SK-N-SH (cell line): Measurements from ENCODE around the gene SIT1. TPM values are rescaled to one million over a fixed set of nuclear protein-coding genes. Genes with fewer than 3 reads are reported as not detected.

Experiments
- CTCF ChIA-PET: fragments of 300-600, 350-600 bp; formaldehyde crosslinking; extraction: SDS; loops from one replicate; lab custom pipeline; 2021; lab: Yijun Ruan, JAX
- POLR2A ChIA-PET: fragments of 350-600 bp; sonication (Branson Sonifier 250); formaldehyde crosslinking; extraction: SDS; loops from one replicate; lab custom pipeline; 2020; ENCODE audit warnings: antibody characterized with exemption, inconsistent platforms; lab: Yijun Ruan, JAX
- DNase-seq: peaks from one replicate; pipeline ENCODE4 v3.0.0; 2012
- H2AFZ ChIP-seq: fragments of 200-600 bp; sonication (generic); 2 replicates; pipeline ENCODE4 v1.8.1; 2016; ENCODE audit warnings: antibody characterized with exemption, mild to moderate bottlenecking, low read depth
- H3F3A ChIP-seq: fragments of 200-600 bp; sonication (generic); replicated peaks from 2 replicates; pipeline ENCODE3; 2016; ENCODE audit warnings: antibody characterized with exemption, mild to moderate bottlenecking; ENCODE audit not compliant: insufficient read depth
- H3K27ac ChIP-seq, 2 experiments: fragments of 200-500 bp in 1 of 2; fragments of 200-600 bp in 1 of 2; sonication (Bioruptor generic) in 1 of 2; sonication (generic), shearing (Covaris generic) in 1 of 2; 2 replicates each; pipeline versions ENCODE4 v1.5.1 to v1.6.1; 2014 to 2016; ENCODE audit warnings: low read depth in 2 of 2, inconsistent platforms in 1 of 2, low read length in 1 of 2, mild to moderate bottlenecking in 1 of 2, mixed read lengths in 1 of 2
- H3K27me3 ChIP-seq: fragments of 200-600 bp; sonication (generic), shearing (Covaris generic); 2 replicates; pipeline ENCODE4 v1.6.1; 2016; ENCODE audit warnings: mixed run types; ENCODE audit not compliant: insufficient read depth
- H3K36me3 ChIP-seq, 2 experiments: fragments of 200-500 bp in 1 of 2; fragments of 200-600 bp in 1 of 2; sonication (Bioruptor generic) in 1 of 2; sonication (generic) in 1 of 2; replicated peaks in 1 of 2; 2 replicates each; pipeline versions ENCODE3 to v1.5.1; 2014 to 2016; ENCODE audit warnings: low read length in 1 of 2, mild to moderate bottlenecking in 1 of 2; ENCODE audit not compliant: insufficient read depth in 2 of 2, control insufficient read depth in 1 of 2
- H3K4me1 ChIP-seq, 2 experiments: fragments of 200-500 bp in 1 of 2; fragments of 200-600 bp in 1 of 2; sonication (Bioruptor generic) in 1 of 2; sonication (generic), shearing (Covaris generic) in 1 of 2; 2 replicates each; pipeline versions ENCODE4 v1.5.1 to v1.6.1; 2014 to 2016; ENCODE audit warnings: low read depth in 1 of 2, low read length in 1 of 2, mixed run types in 1 of 2; ENCODE audit not compliant: insufficient read depth in 2 of 2, control insufficient read depth in 1 of 2
- H3K4me2 ChIP-seq: fragments of 200-600 bp; sonication (generic), shearing (Covaris generic); 2 replicates; pipeline ENCODE4 v1.6.1; 2017; ENCODE audit warnings: mixed run types
- H3K4me3 ChIP-seq, 2 experiments: fragments of 200-500 bp in 1 of 2; fragments of 200-600 bp in 1 of 2; sonication (Bioruptor generic) in 1 of 2; sonication (generic), shearing (Covaris generic) in 1 of 2; 2 replicates each; pipeline versions ENCODE4 v1.5.1 to v1.8.1; 2014 to 2016; ENCODE audit warnings: low read depth in 2 of 2, inconsistent platforms in 1 of 2, low read length in 1 of 2, mild to moderate bottlenecking in 1 of 2, mixed read lengths in 1 of 2, moderate library complexity in 1 of 2
- H3K79me2 ChIP-seq: fragments of 200-600 bp; sonication (generic); 2 replicates; pipeline ENCODE4 v1.8.1; 2017; ENCODE audit warnings: mild to moderate bottlenecking; ENCODE audit not compliant: insufficient read depth
- H3K9ac ChIP-seq: fragments of 200-600 bp; sonication (generic); 2 replicates; pipeline ENCODE4 v1.6.1; 2017; ENCODE audit warnings: mixed run types
- H3K9me2 ChIP-seq: fragments of 200-600 bp; sonication (generic); 2 replicates; pipeline ENCODE4 v1.6.1; 2017; ENCODE audit warnings: mixed run types
- H3K9me3 ChIP-seq: fragments of 200-600 bp; sonication (generic); 2 replicates; pipeline ENCODE4 v1.6.1; 2017; ENCODE audit warnings: mixed run types, mild to moderate bottlenecking, moderate library complexity
- H4K20me1 ChIP-seq: fragments of 200-600 bp; sonication (generic); 2 replicates; pipeline ENCODE4 v1.6.1; 2017; ENCODE audit warnings: mild to moderate bottlenecking, mixed run types; ENCODE audit not compliant: insufficient read depth
- CHD2 ChIP-seq: fragments of 150-350 bp; IDR thresholded peaks from 2 replicates; pipeline ENCODE4 v1.6.1; 2018; ENCODE audit warnings: low read length; ENCODE audit not compliant: partially characterized antibody
- ELF1 ChIP-seq: IDR thresholded peaks from 2 replicates; pipeline ENCODE4 v1.4.0; 2012
- EP300 ChIP-seq, 2 experiments: IDR thresholded peaks; 2 replicates each; pipeline versions ENCODE4 v1.4.0 to v1.6.1; 2012; ENCODE audit warnings: borderline replicate concordance in 1 of 2, low read depth in 1 of 2, low read length in 1 of 2
- JUND ChIP-seq: IDR thresholded peaks from 2 replicates; pipeline ENCODE4 v1.4.0; 2012
- MEF2A ChIP-seq: IDR thresholded peaks from 2 replicates; pipeline ENCODE4 v1.4.0; 2012; ENCODE audit warnings: low read depth, borderline replicate concordance
- NRF1 ChIP-seq: IDR thresholded peaks from 2 replicates; pipeline ENCODE4 v1.6.1; 2012; ENCODE audit warnings: low read depth, mild to moderate bottlenecking, low read length
- POLR2AphosphoS5 ChIP-seq: IDR thresholded peaks from 2 replicates; pipeline ENCODE4 v1.6.1; 2012; ENCODE audit warnings: low read depth, low read length
- TAF1 ChIP-seq: IDR thresholded peaks from 2 replicates; pipeline ENCODE4 v1.6.1; 2012; ENCODE audit warnings: low read depth, mild to moderate bottlenecking, low read length, moderate library complexity, borderline replicate concordance
- TCF12 ChIP-seq: IDR thresholded peaks from 2 replicates; pipeline ENCODE4 v1.4.0; 2012
- YY1 ChIP-seq: IDR thresholded peaks from 2 replicates; pipeline ENCODE4 v1.4.0; 2012; ENCODE audit warnings: low read depth, mild to moderate bottlenecking
- WGBS: methylation state at CpG from one replicate; pipeline ENCODE4 v1.1.6; 2017; ENCODE audit warnings: low lambda C conversion rate; 5-methylcytosine and 5-hydroxymethylcytosine counted together
- polyA plus RNA-seq, 3 experiments: library from polyadenylated mRNA; depleted of rRNA; stranded (reverse); fragments of >200 nt; gene quantifications; 2 replicates each; pipeline ENCODE4 v1.2.3, GENCODE V29; 2012
- TF ChIP-seq, protein P1 (sequence below): IDR thresholded peaks from 2 replicates; pipeline ENCODE4 v1.6.1; 2012; ENCODE audit warnings: mild to moderate bottlenecking, low read depth, low read length, moderate library complexity
- TF ChIP-seq, protein P2 (sequence below): IDR thresholded peaks from 2 replicates; pipeline ENCODE4 v1.4.0; 2012; ENCODE audit warnings: low read depth
- TF ChIP-seq, protein P3 (sequence below): fragments of 150-350 bp; IDR thresholded peaks from 2 replicates; pipeline ENCODE4 v1.6.1; 2017; ENCODE audit warnings: antibody characterized with exemption, low read length, low read depth, borderline replicate concordance
- TF ChIP-seq, protein P4 (sequence below): fragments of 150-350 bp; IDR thresholded peaks from 2 replicates; pipeline ENCODE4 v1.6.1; 2016; ENCODE audit warnings: mild to moderate bottlenecking, low read depth, low read length
- TF ChIP-seq, protein P5 (sequence below): fragments of 200-600 bp; sonication (generic); IDR thresholded peaks from 2 replicates; pipeline ENCODE4 v1.6.1; 2017; ENCODE audit warnings: antibody characterized with exemption, mild to moderate bottlenecking, moderate library complexity
- TF ChIP-seq, protein P6 (sequence below): IDR thresholded peaks from 2 replicates; pipeline ENCODE4; 2012
- TF ChIP-seq, protein P7 (sequence below): IDR thresholded peaks from 2 replicates; pipeline ENCODE4 v1.4.0; 2012; ENCODE audit warnings: low read depth, borderline replicate concordance
- TF ChIP-seq, protein P8 (sequence below): IDR thresholded peaks from 2 replicates; pipeline ENCODE4 v1.4.0; 2012; ENCODE audit warnings: low read depth, borderline replicate concordance

SIT1 gene
- polyA plus RNA-seq, 1 of the 3 experiments (the other 2 are of a cell fraction): not detected

DNA sequence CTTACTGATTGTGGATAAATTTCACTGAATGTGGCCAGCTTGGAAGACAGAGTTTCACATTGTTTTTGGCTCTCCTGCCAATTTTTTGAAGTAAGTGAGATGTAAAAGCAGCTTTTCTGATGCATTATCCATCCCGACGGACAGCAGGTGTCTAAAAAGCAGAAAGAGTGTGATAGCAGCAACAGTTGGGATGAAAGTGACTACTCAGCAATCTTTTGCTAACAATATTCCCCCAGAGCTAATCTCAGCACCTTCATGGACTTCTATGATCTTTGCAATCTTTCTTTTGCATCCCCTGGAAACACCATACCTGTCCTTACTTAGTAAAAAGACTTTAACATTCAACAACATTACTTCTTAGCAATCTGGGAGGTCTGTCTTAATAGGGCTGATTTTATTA, 37.9 kb downstream of the SIT1 start:
- WGBS: 100% methylated on average over 2 of the region's 2 CpGs
- CTCF ChIA-PET: interaction anchor here (0.7 to 3.6 kb wide), 11 partner anchors 9 to 144 kb away, joined by 3 to 32 read pairs (median 5); partner anchors contain the start of genes CCDC107 and RMRP

More for the DNA sequence above, 37.9 kb downstream of the SIT1 start:
- H3K9me3 ChIP-seq: no peaks in the 10 kb centered on the region
- H3K9me2 ChIP-seq: no peaks in the 10 kb centered on the region
- H3K79me2 ChIP-seq: no peaks in the 10 kb centered on the region
- no peaks in the 10 kb centered on the region for H3F3A ChIP-seq
- no peak overlapping the region for H3K4me3 ChIP-seq
- peaks cover 3 to 22% of the 10 kb centered on the region in 2 experiments for H3K36me3 ChIP-seq
- peaks cover 0 to 12% of the 10 kb centered on the region in 2 experiments; a peak in 1 of 4 replicates for H3K4me1 ChIP-seq
- H3K9ac ChIP-seq: no peak overlapping the region
- DNase-seq: no peak
- H3K27ac ChIP-seq: no peak overlapping the region
- POLR2A ChIA-PET: no interaction called here
- H2AFZ ChIP-seq: no peak overlapping the region
- 0 out of 2 replicates have a peak, but pooled peaks cover 4% of the 10 kb centered on the region for H3K27me3 ChIP-seq
- H3K4me2 ChIP-seq: no peak overlapping the region
- TF ChIP-seq CHD2 (no peak), JUND (no peak), ELF1 (no peak), TAF1 (no peak), NRF1 (no peak), MEF2A (no peak), EP300 (IDR thresholded peaks at IDR 0.05; ENCODE audit: borderline replicate concordance in 1 of 2, low read depth in 1 of 2, low read length in 1 of 2) (no peak), POLR2AphosphoS5 (no peak), TCF12 (no peak), YY1 (no peak)
- TF ChIP-seq, protein P1, sequence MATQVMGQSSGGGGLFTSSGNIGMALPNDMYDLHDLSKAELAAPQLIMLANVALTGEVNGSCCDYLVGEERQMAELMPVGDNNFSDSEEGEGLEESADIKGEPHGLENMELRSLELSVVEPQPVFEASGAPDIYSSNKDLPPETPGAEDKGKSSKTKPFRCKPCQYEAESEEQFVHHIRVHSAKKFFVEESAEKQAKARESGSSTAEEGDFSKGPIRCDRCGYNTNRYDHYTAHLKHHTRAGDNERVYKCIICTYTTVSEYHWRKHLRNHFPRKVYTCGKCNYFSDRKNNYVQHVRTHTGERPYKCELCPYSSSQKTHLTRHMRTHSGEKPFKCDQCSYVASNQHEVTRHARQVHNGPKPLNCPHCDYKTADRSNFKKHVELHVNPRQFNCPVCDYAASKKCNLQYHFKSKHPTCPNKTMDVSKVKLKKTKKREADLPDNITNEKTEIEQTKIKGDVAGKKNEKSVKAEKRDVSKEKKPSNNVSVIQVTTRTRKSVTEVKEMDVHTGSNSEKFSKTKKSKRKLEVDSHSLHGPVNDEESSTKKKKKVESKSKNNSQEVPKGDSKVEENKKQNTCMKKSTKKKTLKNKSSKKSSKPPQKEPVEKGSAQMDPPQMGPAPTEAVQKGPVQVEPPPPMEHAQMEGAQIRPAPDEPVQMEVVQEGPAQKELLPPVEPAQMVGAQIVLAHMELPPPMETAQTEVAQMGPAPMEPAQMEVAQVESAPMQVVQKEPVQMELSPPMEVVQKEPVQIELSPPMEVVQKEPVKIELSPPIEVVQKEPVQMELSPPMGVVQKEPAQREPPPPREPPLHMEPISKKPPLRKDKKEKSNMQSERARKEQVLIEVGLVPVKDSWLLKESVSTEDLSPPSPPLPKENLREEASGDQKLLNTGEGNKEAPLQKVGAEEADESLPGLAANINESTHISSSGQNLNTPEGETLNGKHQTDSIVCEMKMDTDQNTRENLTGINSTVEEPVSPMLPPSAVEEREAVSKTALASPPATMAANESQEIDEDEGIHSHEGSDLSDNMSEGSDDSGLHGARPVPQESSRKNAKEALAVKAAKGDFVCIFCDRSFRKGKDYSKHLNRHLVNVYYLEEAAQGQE: no peak
- TF ChIP-seq, protein P2, sequence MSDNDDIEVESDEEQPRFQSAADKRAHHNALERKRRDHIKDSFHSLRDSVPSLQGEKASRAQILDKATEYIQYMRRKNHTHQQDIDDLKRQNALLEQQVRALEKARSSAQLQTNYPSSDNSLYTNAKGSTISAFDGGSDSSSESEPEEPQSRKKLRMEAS: no peak
- TF ChIP-seq, protein P3, sequence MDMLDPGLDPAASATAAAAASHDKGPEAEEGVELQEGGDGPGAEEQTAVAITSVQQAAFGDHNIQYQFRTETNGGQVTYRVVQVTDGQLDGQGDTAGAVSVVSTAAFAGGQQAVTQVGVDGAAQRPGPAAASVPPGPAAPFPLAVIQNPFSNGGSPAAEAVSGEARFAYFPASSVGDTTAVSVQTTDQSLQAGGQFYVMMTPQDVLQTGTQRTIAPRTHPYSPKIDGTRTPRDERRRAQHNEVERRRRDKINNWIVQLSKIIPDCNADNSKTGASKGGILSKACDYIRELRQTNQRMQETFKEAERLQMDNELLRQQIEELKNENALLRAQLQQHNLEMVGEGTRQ: no peak
- TF ChIP-seq, protein P4, sequence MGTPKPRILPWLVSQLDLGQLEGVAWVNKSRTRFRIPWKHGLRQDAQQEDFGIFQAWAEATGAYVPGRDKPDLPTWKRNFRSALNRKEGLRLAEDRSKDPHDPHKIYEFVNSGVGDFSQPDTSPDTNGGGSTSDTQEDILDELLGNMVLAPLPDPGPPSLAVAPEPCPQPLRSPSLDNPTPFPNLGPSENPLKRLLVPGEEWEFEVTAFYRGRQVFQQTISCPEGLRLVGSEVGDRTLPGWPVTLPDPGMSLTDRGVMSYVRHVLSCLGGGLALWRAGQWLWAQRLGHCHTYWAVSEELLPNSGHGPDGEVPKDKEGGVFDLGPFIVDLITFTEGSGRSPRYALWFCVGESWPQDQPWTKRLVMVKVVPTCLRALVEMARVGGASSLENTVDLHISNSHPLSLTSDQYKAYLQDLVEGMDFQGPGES: no peak
- TF ChIP-seq, protein P5, sequence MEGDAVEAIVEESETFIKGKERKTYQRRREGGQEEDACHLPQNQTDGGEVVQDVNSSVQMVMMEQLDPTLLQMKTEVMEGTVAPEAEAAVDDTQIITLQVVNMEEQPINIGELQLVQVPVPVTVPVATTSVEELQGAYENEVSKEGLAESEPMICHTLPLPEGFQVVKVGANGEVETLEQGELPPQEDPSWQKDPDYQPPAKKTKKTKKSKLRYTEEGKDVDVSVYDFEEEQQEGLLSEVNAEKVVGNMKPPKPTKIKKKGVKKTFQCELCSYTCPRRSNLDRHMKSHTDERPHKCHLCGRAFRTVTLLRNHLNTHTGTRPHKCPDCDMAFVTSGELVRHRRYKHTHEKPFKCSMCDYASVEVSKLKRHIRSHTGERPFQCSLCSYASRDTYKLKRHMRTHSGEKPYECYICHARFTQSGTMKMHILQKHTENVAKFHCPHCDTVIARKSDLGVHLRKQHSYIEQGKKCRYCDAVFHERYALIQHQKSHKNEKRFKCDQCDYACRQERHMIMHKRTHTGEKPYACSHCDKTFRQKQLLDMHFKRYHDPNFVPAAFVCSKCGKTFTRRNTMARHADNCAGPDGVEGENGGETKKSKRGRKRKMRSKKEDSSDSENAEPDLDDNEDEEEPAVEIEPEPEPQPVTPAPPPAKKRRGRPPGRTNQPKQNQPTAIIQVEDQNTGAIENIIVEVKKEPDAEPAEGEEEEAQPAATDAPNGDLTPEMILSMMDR: no peak
- TF ChIP-seq, protein P6, sequence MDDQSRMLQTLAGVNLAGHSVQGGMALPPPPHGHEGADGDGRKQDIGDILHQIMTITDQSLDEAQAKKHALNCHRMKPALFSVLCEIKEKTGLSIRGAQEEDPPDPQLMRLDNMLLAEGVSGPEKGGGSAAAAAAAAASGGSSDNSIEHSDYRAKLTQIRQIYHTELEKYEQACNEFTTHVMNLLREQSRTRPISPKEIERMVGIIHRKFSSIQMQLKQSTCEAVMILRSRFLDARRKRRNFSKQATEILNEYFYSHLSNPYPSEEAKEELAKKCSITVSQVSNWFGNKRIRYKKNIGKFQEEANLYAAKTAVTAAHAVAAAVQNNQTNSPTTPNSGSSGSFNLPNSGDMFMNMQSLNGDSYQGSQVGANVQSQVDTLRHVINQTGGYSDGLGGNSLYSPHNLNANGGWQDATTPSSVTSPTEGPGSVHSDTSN: no peak
- TF ChIP-seq, protein P7, sequence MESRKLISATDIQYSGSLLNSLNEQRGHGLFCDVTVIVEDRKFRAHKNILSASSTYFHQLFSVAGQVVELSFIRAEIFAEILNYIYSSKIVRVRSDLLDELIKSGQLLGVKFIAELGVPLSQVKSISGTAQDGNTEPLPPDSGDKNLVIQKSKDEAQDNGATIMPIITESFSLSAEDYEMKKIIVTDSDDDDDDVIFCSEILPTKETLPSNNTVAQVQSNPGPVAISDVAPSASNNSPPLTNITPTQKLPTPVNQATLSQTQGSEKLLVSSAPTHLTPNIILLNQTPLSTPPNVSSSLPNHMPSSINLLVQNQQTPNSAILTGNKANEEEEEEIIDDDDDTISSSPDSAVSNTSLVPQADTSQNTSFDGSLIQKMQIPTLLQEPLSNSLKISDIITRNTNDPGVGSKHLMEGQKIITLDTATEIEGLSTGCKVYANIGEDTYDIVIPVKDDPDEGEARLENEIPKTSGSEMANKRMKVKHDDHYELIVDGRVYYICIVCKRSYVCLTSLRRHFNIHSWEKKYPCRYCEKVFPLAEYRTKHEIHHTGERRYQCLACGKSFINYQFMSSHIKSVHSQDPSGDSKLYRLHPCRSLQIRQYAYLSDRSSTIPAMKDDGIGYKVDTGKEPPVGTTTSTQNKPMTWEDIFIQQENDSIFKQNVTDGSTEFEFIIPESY: no peak
- TF ChIP-seq, protein P8, sequence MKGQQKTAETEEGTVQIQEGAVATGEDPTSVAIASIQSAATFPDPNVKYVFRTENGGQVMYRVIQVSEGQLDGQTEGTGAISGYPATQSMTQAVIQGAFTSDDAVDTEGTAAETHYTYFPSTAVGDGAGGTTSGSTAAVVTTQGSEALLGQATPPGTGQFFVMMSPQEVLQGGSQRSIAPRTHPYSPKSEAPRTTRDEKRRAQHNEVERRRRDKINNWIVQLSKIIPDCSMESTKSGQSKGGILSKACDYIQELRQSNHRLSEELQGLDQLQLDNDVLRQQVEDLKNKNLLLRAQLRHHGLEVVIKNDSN: no peak
- H4K20me1 ChIP-seq: no peaks in the 10 kb centered on the region
